Neural cell (in vitro differentiated cells): Measurements from ENCODE around the gene RAP1GAP2. TPM values are rescaled to one million over a fixed set of nuclear protein-coding genes. Genes with fewer than 3 reads are reported as not detected.

Source experiments
- H2AFZ ChIP-seq: fragments of 200-600, 300-800 bp; sonication (generic), shearing (Covaris generic); 2 replicates; pipeline ENCODE4 v1.6.0; 2014; ENCODE audit warnings: low read depth, mild to moderate bottlenecking, antibody characterized with exemption, low read length, moderate library complexity
- H3F3A ChIP-seq: fragments of 200-600 bp; shearing (Covaris generic); 2 replicates; pipeline ENCODE4 v1.6.1; 2016; ENCODE audit warnings: mild to moderate bottlenecking, moderate library complexity, mixed read lengths, antibody characterized with exemption, low read length; ENCODE audit not compliant: insufficient read depth, poor library complexity, severe bottlenecking
- H3K27ac ChIP-seq: fragments of 200-600, 300-800 bp; sonication (generic), shearing (Covaris generic); 2 replicates; pipeline ENCODE4 v1.5.1; 2014; ENCODE audit warnings: mild to moderate bottlenecking, low read length, moderate library complexity
- H3K27me3 ChIP-seq: fragments of 300-800, 200-600 bp; sonication (generic), shearing (Covaris generic); 2 replicates; pipeline ENCODE4 v1.6.0; 2014; ENCODE audit warnings: mild to moderate bottlenecking, low read depth, low read length, moderate library complexity; ENCODE audit not compliant: insufficient read depth
- H3K36me3 ChIP-seq: fragments of 300-800, 200-600 bp; sonication (generic), shearing (Covaris generic); 2 replicates; pipeline ENCODE4 v1.5.1; 2014; ENCODE audit warnings: mild to moderate bottlenecking, antibody characterized with exemption, low read length, moderate library complexity; ENCODE audit not compliant: insufficient read depth
- H3K4me2 ChIP-seq: fragments of 300-800, 200-600 bp; sonication (generic), shearing (Covaris generic); 2 replicates; pipeline ENCODE4 v1.6.0; 2014; ENCODE audit warnings: mild to moderate bottlenecking, low read length
- H3K4me3 ChIP-seq: fragments of 300-800, 200-600 bp; sonication (generic), shearing (Covaris generic); 2 replicates; pipeline ENCODE4 v1.5.1; 2014; ENCODE audit warnings: mild to moderate bottlenecking, low read length, moderate library complexity
- H3K79me2 ChIP-seq: fragments of 200-600 bp; shearing (Covaris generic); replicated peaks from 2 replicates; pipeline ENCODE4 v1.6.0; 2014; ENCODE audit warnings: mild to moderate bottlenecking, low read length, moderate library complexity; ENCODE audit not compliant: insufficient read depth
- H3K9ac ChIP-seq: fragments of 300-800, 200-600 bp; sonication (generic), shearing (Covaris generic); 2 replicates; pipeline ENCODE4 v1.6.1; 2016; ENCODE audit warnings: mild to moderate bottlenecking, low read length, mixed read lengths
- H3K9me2 ChIP-seq: fragments of 200-600 bp; shearing (Covaris generic); 2 replicates; pipeline ENCODE4 v1.6.1; 2016; ENCODE audit warnings: mild to moderate bottlenecking, low read length, mixed read lengths; ENCODE audit not compliant: insufficient read depth
- H3K9me3 ChIP-seq: fragments of 200-600, 300-800 bp; sonication (generic), shearing (Covaris generic); 2 replicates; pipeline ENCODE4 v1.6.1; 2016; ENCODE audit warnings: mild to moderate bottlenecking, mixed run types, low read length, moderate library complexity, mixed read lengths
- H4K20me1 ChIP-seq: fragments of 200-600 bp; shearing (Covaris generic); 2 replicates; pipeline ENCODE4 v1.6.1; 2016; ENCODE audit warnings: mild to moderate bottlenecking, mixed run types; ENCODE audit not compliant: insufficient read depth
- EP300 ChIP-seq: fragments of 450-650 bp; conservative IDR thresholded peaks from 2 replicates; pipeline ENCODE4 v1.6.1; 2014; ENCODE audit warnings: antibody characterized with exemption, mild to moderate bottlenecking, moderate library complexity; ENCODE audit not compliant: poor library complexity, severe bottlenecking
- EZH2 ChIP-seq: fragments of 200-600, 300-800 bp; shearing (Covaris generic), sonication (generic); IDR thresholded peaks from 2 replicates; pipeline ENCODE4 v1.6.1; 2014; ENCODE audit warnings: antibody characterized with exemption, low read length, borderline replicate concordance, mild to moderate bottlenecking; ENCODE audit not compliant: insufficient read depth, poor library complexity, severe bottlenecking
- MXI1 ChIP-seq: fragments of 450-650 bp; conservative IDR thresholded peaks from 2 replicates; pipeline ENCODE4 v1.6.1; 2014; ENCODE audit warnings: antibody characterized with exemption, mild to moderate bottlenecking; ENCODE audit not compliant: poor library complexity, severe bottlenecking
- POLR2AphosphoS5 ChIP-seq: IDR thresholded peaks from 2 replicates; pipeline ENCODE4 v1.6.1; 2012
- RAD21 ChIP-seq: fragments of 450-650 bp; conservative IDR thresholded peaks from 2 replicates; pipeline ENCODE4 v1.6.1; 2014; ENCODE audit warnings: antibody characterized with exemption, mild to moderate bottlenecking, moderate library complexity
- SMC3 ChIP-seq: fragments of 450-650 bp; conservative IDR thresholded peaks from 2 replicates; pipeline ENCODE4 v1.6.1; 2014; ENCODE audit warnings: antibody characterized with exemption, mild to moderate bottlenecking, moderate library complexity; ENCODE audit not compliant: poor library complexity
- TAF1 ChIP-seq: IDR thresholded peaks from 2 replicates; pipeline ENCODE4 v1.6.1; 2012; ENCODE audit warnings: low read depth
- polyA plus RNA-seq: library from polyadenylated mRNA; depleted of rRNA; stranded (reverse); fragments of >200 nt; gene quantifications from 2 replicates; pipeline ENCODE4 v1.2.3, GENCODE V29; 2014
- TF ChIP-seq, protein P1 (sequence below): IDR thresholded peaks from 2 replicates; pipeline ENCODE4 v1.6.1; 2012; ENCODE audit warnings: borderline replicate concordance
- TF ChIP-seq, protein P2 (sequence below): fragments of 450-650 bp; IDR thresholded peaks from 2 replicates; pipeline ENCODE4 v1.5.1; 2014; ENCODE audit warnings: antibody characterized with exemption, mild to moderate bottlenecking, moderate library complexity; ENCODE audit not compliant: poor library complexity, severe bottlenecking

The RAP1GAP2 gene
- polyA plus RNA-seq, 1 donor from 2014 or later: 14.8 TPM

DNA sequence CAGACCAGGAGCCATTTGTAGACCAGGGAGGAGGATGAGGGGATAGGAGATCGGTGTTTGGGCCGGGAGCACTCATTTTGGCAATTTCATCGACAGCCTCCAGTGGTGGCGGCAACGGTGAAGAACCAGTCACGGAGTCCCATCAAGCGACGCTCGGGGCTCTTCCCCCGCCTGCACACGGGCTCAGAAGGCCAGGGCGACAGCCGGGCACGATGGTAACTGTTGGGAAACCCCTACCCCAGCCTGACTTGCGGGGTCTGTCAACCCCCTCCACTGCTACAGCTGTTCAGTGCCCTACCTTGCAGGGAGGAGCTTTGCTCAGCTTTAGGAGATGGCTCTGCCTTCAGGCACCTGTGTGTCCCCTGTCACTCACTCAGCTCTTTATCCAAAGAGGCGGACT is 224.1 kb downstream of the RAP1GAP2 start:
- Histone ChIP-seq H3K9ac (no peak overlapping the region), H4K20me1 (no peaks in the 10 kb centered on the region), H3K36me3 (no peaks in the 10 kb centered on the region), H3K9me3 (peaks cover 6% of the 10 kb centered on the region), H3K9me2 (no peaks in the 10 kb centered on the region), H3K27ac (no peak overlapping the region), H3K4me2 (no peak overlapping the region), H2AFZ (no peak overlapping the region), H3K79me2 (no peaks in the 10 kb centered on the region), H3F3A (no peaks in the 10 kb centered on the region), H3K4me3 (no peak overlapping the region), H3K27me3 (no peaks in the 10 kb centered on the region)
- TF ChIP-seq POLR2AphosphoS5: no peak

DNA sequence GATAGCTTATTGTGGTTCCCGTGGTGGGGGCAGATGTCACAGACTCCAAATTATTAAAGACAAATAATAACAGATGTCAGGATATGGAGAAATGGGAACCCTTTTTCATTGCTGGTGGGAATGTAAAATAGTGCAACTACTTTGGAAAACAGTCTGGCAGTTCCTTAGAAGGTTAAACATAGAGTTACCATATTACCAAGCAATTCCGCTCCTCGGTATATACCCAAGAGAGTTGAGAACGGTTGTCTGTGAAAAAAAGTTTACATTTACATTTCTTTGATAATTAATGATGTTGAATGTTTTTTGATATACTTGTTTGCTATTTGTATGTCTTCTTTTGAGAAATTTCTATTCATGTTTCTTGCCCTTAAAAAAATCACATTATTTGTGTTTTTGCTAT is 226.0 kb downstream of the RAP1GAP2 start:
- H3K27me3 ChIP-seq: no peaks in the 10 kb centered on the region
- H3K36me3 ChIP-seq: no peaks in the 10 kb centered on the region
- H3K79me2 ChIP-seq: no peaks in the 10 kb centered on the region
- H3K9ac ChIP-seq: no peak overlapping the region
- H3F3A ChIP-seq: no peaks in the 10 kb centered on the region
- no peak overlapping the region for H3K4me2 ChIP-seq
- H3K4me3 ChIP-seq: no peak overlapping the region
- H4K20me1 ChIP-seq: no peaks in the 10 kb centered on the region
- peaks cover 6% of the 10 kb centered on the region for H3K9me3 ChIP-seq
- TF ChIP-seq TAF1 (no peak), POLR2AphosphoS5 (no peak), EP300 (no peak), SMC3 (no peak), MXI1 (no peak), EZH2 (no peak), RAD21 (no peak)
- TF ChIP-seq, protein P1, sequence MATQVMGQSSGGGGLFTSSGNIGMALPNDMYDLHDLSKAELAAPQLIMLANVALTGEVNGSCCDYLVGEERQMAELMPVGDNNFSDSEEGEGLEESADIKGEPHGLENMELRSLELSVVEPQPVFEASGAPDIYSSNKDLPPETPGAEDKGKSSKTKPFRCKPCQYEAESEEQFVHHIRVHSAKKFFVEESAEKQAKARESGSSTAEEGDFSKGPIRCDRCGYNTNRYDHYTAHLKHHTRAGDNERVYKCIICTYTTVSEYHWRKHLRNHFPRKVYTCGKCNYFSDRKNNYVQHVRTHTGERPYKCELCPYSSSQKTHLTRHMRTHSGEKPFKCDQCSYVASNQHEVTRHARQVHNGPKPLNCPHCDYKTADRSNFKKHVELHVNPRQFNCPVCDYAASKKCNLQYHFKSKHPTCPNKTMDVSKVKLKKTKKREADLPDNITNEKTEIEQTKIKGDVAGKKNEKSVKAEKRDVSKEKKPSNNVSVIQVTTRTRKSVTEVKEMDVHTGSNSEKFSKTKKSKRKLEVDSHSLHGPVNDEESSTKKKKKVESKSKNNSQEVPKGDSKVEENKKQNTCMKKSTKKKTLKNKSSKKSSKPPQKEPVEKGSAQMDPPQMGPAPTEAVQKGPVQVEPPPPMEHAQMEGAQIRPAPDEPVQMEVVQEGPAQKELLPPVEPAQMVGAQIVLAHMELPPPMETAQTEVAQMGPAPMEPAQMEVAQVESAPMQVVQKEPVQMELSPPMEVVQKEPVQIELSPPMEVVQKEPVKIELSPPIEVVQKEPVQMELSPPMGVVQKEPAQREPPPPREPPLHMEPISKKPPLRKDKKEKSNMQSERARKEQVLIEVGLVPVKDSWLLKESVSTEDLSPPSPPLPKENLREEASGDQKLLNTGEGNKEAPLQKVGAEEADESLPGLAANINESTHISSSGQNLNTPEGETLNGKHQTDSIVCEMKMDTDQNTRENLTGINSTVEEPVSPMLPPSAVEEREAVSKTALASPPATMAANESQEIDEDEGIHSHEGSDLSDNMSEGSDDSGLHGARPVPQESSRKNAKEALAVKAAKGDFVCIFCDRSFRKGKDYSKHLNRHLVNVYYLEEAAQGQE: no peak
- TF ChIP-seq, protein P2, sequence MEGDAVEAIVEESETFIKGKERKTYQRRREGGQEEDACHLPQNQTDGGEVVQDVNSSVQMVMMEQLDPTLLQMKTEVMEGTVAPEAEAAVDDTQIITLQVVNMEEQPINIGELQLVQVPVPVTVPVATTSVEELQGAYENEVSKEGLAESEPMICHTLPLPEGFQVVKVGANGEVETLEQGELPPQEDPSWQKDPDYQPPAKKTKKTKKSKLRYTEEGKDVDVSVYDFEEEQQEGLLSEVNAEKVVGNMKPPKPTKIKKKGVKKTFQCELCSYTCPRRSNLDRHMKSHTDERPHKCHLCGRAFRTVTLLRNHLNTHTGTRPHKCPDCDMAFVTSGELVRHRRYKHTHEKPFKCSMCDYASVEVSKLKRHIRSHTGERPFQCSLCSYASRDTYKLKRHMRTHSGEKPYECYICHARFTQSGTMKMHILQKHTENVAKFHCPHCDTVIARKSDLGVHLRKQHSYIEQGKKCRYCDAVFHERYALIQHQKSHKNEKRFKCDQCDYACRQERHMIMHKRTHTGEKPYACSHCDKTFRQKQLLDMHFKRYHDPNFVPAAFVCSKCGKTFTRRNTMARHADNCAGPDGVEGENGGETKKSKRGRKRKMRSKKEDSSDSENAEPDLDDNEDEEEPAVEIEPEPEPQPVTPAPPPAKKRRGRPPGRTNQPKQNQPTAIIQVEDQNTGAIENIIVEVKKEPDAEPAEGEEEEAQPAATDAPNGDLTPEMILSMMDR: no peak
- no peak overlapping the region for H2AFZ ChIP-seq
- H3K27ac ChIP-seq: no peak overlapping the region
- no peaks in the 10 kb centered on the region for H3K9me2 ChIP-seq

DNA sequence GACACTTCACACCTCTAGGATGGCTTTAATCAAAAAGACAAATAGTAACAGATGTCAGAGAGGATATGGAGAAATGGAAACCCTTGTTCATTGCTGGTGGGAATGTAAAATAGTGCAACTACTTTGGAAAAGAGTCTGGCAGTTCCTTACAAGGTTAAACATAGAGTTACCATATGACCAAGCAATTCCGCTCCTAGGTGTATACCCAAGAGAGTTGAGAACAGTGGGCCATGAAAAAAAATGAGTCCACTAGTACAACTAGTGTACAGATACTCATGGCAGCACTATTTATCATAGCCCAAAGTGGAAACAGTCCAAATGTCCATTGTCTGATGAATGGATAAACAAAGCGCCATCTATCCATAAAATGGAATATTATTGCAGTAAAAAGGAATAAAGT is 228.1 kb downstream of the RAP1GAP2 start:
- Histone ChIP-seq H3K9me3 (peaks cover 6% of the 10 kb centered on the region), H2AFZ (no peak overlapping the region)
- TF ChIP-seq, protein P1: no peak
- TF ChIP-seq TAF1 (no peak), SMC3 (no peak), RAD21 (no peak), MXI1 (no peak), EP300 (no peak), EZH2 (no peak), POLR2AphosphoS5 (no peak)
- TF ChIP-seq, protein P2: no peak

More for the DNA sequence above, 228.1 kb downstream of the RAP1GAP2 start:
- Histone ChIP-seq H3K79me2 (no peaks in the 10 kb centered on the region), H4K20me1 (no peaks in the 10 kb centered on the region), H3F3A (no peaks in the 10 kb centered on the region), H3K4me3 (no peak overlapping the region), H3K4me2 (no peak overlapping the region), H3K27ac (no peak overlapping the region), H3K36me3 (no peaks in the 10 kb centered on the region), H3K9ac (no peak overlapping the region), H3K9me2 (no peaks in the 10 kb centered on the region), H3K27me3 (no peaks in the 10 kb centered on the region)
